Measurements from ENCODE around the gene NF1. TPM values are rescaled to one million over a fixed set of nuclear protein-coding genes. Genes with fewer than 3 reads are reported as not detected.

The NF1 gene
- polyA plus RNA-seq, 1 of the 3 experiments (the other 2 are of a cell fraction) = 19.6 TPM

DNA sequence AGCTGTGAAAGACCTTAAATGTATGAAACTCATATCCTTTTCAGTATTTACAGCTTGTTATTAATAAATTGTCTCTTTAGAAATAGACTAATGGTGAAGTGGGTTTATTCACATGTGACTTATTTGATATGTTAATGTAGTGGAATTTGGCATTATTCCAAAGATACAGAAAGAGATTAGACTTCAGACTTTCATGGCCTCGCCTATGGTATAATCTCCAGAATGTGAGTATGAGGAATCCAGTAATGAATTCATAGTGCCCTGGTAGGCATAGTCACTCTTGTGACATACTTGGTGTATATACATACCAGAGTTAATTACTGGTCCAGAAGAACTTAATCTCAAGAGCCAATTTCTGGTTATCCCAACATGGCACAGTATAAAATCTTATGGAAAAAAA lies 129.6 kb downstream of the NF1 start:
- 95% methylated on average over 1 of the region's 1 CpG for WGBS (ENCODE audit: low lambda C conversion rate)
- Histone ChIP-seq H3K9me3 (no peaks in the 10 kb centered on the region), H3K9ac (no peak overlapping the region), H3K27me3 (ENCODE audit: insufficient read depth) (no peaks in the 10 kb centered on the region), H3K27ac (ENCODE audit: low read depth in 2 of 2, low read length in 1 of 2) (no peak overlapping the region), H3K9me2 (no peaks in the 10 kb centered on the region), H3K4me1 (ENCODE audit: control insufficient read depth in 1 of 2, insufficient read depth in 2 of 2, low read depth in 1 of 2, low read length in 1 of 2) (no peaks in the 10 kb centered on the region), H2AFZ (ENCODE audit: low read depth) (no peak overlapping the region), H3K4me2 (no peak overlapping the region), H3F3A (replicated peaks; ENCODE audit: insufficient read depth) (no peaks in the 10 kb centered on the region), H3K4me3 (ENCODE audit: low read depth in 2 of 2, low read length in 1 of 2) (no peak overlapping the region), H3K36me3 (replicated peaks in 1 of 2; ENCODE audit: control insufficient read depth in 1 of 2, insufficient read depth in 2 of 2, low read length in 1 of 2) (peaks cover 67 to 78% of the 10 kb centered on the region in 2 experiments), H3K79me2 (ENCODE audit: insufficient read depth) (peaks cover 3% of the 10 kb centered on the region; the same call in 1 of the 2 replicates), H4K20me1 (ENCODE audit: insufficient read depth) (no peaks in the 10 kb centered on the region)
- POLR2A ChIA-PET = no interaction called here
- no peak for TF ChIP-seq TAF1 (IDR thresholded peaks at IDR 0.05; ENCODE audit: borderline replicate concordance, low read depth, low read length)
- TF ChIP-seq NFIC (IDR thresholded peaks at IDR 0.05; ENCODE audit: borderline replicate concordance) = 0 out of 2 replicates have a peak, but pooled peaks have one; percentile 10
- no peak for DNase-seq
- CTCF ChIA-PET = interaction anchor here (0.8 to 1.5 kb wide), 4 partner anchors 7 to 215 kb away, joined by 3 to 4 read pairs (median 4); no protein-coding TSS in a partner anchor

DNA sequence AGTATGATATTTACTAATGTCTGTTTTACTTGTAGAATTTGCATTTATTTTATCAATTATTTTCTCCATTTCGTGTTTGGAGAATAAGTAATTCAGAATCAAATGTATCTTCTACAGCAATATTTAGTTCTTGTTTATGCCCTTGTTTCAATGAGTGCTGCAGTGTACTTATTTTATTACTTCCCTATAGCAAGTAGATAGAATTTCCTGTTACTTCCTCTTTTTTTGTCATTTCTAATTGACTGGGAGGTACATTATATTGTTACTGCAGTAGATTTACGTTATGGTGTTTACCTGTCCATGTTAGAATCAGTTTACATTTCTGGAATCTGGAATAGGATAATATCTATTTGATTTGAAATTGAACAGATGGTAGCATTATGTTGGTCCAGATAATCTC lies 131.1 kb downstream of the NF1 start:
- no peaks in the 10 kb centered on the region for H3F3A ChIP-seq (replicated peaks; ENCODE audit: insufficient read depth)
- no peak overlapping the region for H3K4me2 ChIP-seq
- ChIA-PET CTCF (no interaction called here), POLR2A (no interaction called here)
- no peaks in the 10 kb centered on the region for H3K27me3 ChIP-seq (ENCODE audit: insufficient read depth)
- no peak overlapping the region for H3K27ac ChIP-seq (ENCODE audit: low read depth in 2 of 2, low read length in 1 of 2)
- H2AFZ ChIP-seq (ENCODE audit: low read depth) = no peak overlapping the region
- no peak for DNase-seq
- no peaks in the 10 kb centered on the region for H4K20me1 ChIP-seq (ENCODE audit: insufficient read depth)
- no peaks in the 10 kb centered on the region for H3K4me1 ChIP-seq (ENCODE audit: control insufficient read depth in 1 of 2, insufficient read depth in 2 of 2, low read depth in 1 of 2, low read length in 1 of 2)
- no peak overlapping the region for H3K4me3 ChIP-seq (ENCODE audit: low read depth in 2 of 2, low read length in 1 of 2)
- H3K9me3 ChIP-seq = no peaks in the 10 kb centered on the region
- no peak overlapping the region for H3K9ac ChIP-seq
- TF ChIP-seq FOXM1 (IDR thresholded peaks at IDR 0.05; ENCODE audit: low read depth) = no peak
- TF ChIP-seq EP300 (IDR thresholded peaks at IDR 0.05; ENCODE audit: borderline replicate concordance in 1 of 2, low read depth in 1 of 2, low read length in 1 of 2) = no peak
- TF ChIP-seq, protein P1, sequence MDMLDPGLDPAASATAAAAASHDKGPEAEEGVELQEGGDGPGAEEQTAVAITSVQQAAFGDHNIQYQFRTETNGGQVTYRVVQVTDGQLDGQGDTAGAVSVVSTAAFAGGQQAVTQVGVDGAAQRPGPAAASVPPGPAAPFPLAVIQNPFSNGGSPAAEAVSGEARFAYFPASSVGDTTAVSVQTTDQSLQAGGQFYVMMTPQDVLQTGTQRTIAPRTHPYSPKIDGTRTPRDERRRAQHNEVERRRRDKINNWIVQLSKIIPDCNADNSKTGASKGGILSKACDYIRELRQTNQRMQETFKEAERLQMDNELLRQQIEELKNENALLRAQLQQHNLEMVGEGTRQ (IDR thresholded peaks at IDR 0.05; ENCODE audit: borderline replicate concordance, low read depth, low read length) = no peak
- TF ChIP-seq, protein P2, sequence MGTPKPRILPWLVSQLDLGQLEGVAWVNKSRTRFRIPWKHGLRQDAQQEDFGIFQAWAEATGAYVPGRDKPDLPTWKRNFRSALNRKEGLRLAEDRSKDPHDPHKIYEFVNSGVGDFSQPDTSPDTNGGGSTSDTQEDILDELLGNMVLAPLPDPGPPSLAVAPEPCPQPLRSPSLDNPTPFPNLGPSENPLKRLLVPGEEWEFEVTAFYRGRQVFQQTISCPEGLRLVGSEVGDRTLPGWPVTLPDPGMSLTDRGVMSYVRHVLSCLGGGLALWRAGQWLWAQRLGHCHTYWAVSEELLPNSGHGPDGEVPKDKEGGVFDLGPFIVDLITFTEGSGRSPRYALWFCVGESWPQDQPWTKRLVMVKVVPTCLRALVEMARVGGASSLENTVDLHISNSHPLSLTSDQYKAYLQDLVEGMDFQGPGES (IDR thresholded peaks at IDR 0.05; ENCODE audit: low read depth, low read length) = no peak
- no peak for TF ChIP-seq FOXJ3 (CRISPR knock-in tag; IDR thresholded peaks at IDR 0.05)
- no peak for TF ChIP-seq SIN3A (IDR thresholded peaks at IDR 0.05; ENCODE audit: borderline replicate concordance, low read depth, low read length)
- TF ChIP-seq, protein P3, sequence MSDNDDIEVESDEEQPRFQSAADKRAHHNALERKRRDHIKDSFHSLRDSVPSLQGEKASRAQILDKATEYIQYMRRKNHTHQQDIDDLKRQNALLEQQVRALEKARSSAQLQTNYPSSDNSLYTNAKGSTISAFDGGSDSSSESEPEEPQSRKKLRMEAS (IDR thresholded peaks at IDR 0.05; ENCODE audit: low read depth) = no peak
- TF ChIP-seq, protein P4, sequence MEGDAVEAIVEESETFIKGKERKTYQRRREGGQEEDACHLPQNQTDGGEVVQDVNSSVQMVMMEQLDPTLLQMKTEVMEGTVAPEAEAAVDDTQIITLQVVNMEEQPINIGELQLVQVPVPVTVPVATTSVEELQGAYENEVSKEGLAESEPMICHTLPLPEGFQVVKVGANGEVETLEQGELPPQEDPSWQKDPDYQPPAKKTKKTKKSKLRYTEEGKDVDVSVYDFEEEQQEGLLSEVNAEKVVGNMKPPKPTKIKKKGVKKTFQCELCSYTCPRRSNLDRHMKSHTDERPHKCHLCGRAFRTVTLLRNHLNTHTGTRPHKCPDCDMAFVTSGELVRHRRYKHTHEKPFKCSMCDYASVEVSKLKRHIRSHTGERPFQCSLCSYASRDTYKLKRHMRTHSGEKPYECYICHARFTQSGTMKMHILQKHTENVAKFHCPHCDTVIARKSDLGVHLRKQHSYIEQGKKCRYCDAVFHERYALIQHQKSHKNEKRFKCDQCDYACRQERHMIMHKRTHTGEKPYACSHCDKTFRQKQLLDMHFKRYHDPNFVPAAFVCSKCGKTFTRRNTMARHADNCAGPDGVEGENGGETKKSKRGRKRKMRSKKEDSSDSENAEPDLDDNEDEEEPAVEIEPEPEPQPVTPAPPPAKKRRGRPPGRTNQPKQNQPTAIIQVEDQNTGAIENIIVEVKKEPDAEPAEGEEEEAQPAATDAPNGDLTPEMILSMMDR (IDR thresholded peaks at IDR 0.05) = no peak
- TF ChIP-seq, protein P5, sequence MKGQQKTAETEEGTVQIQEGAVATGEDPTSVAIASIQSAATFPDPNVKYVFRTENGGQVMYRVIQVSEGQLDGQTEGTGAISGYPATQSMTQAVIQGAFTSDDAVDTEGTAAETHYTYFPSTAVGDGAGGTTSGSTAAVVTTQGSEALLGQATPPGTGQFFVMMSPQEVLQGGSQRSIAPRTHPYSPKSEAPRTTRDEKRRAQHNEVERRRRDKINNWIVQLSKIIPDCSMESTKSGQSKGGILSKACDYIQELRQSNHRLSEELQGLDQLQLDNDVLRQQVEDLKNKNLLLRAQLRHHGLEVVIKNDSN (IDR thresholded peaks at IDR 0.05; ENCODE audit: borderline replicate concordance, low read depth) = no peak
- no peak for TF ChIP-seq GATA2 (CRISPR knock-in tag; IDR thresholded peaks at IDR 0.05)
- TF ChIP-seq EZH2phosphoT487 (IDR thresholded peaks at IDR 0.05; ENCODE audit: borderline replicate concordance, low read depth) = no peak
- TF ChIP-seq FOSL2 (IDR thresholded peaks at IDR 0.05; ENCODE audit: borderline replicate concordance, low read depth) = no peak
- TF ChIP-seq MXI1 (IDR thresholded peaks at IDR 0.05; ENCODE audit: low read depth, low read length) = no peak
- no peak for TF ChIP-seq NRF1 (IDR thresholded peaks at IDR 0.05; ENCODE audit: low read depth, low read length)
- no peak for TF ChIP-seq TEAD4 (IDR thresholded peaks at IDR 0.05; ENCODE audit: borderline replicate concordance, insufficient read depth)
- no peak for TF ChIP-seq TAF1 (IDR thresholded peaks at IDR 0.05; ENCODE audit: borderline replicate concordance, low read depth, low read length)
- no peak for TF ChIP-seq RFX5 (IDR thresholded peaks at IDR 0.05; ENCODE audit: low read length)
- TF ChIP-seq RAD21 (IDR thresholded peaks at IDR 0.05; ENCODE audit: low read length) = no peak
- H3K79me2 ChIP-seq (ENCODE audit: insufficient read depth) = no peaks in the 10 kb centered on the region; the same call in 1 of the 2 replicates
- no peaks in the 10 kb centered on the region for H3K9me2 ChIP-seq
- H3K36me3 ChIP-seq (replicated peaks in 1 of 2; ENCODE audit: control insufficient read depth in 1 of 2, insufficient read depth in 2 of 2, low read length in 1 of 2) = peaks cover 70 to 76% of the 10 kb centered on the region in 2 experiments
- WGBS (ENCODE audit: low lambda C conversion rate) = 91% methylated on average over 2 of the region's 2 CpGs
